H1 (cell line): Measurements from ENCODE around the gene CLIP3. TPM values are rescaled to one million over a fixed set of nuclear protein-coding genes. Genes with fewer than 3 reads are reported as not detected.

Experiments
- CTCF ChIA-PET: fragments of 300-600 bp; sonication (Branson Sonifier 250); formaldehyde crosslinking; loops from one replicate; lab custom pipeline; 2021; ENCODE audit not compliant: partially characterized antibody; lab: Charles Lee
- POLR2A ChIA-PET: fragments of 300-600 bp; sonication (Branson Sonifier 250); formaldehyde crosslinking; loops from one replicate; lab custom pipeline; 2021; ENCODE audit warnings: inconsistent platforms; ENCODE audit not compliant: partially characterized antibody; lab: Charles Lee
- DNase-seq, 2 experiments: peaks; one replicate each; pipeline versions ENCODE4 v3.0.0 to v3.0.0-alpha.2; 2010 to 2022; ENCODE audit warnings: low spot score in 2 of 2, low read depth in 1 of 2, mixed read lengths in 1 of 2
- FAIRE-seq: peaks from 2 replicates; lab custom pipeline; 2011; peaks lifted over from hg19 to GRCh38; lab: Jason Lieb, UNC
- H2AFZ ChIP-seq: 2 replicates; pipeline ENCODE4 v1.8.1; 2012; ENCODE audit warnings: low read length, inconsistent platforms
- H2AK5ac ChIP-seq: 2 replicates; pipeline ENCODE4 v1.6.1; 2013; ENCODE audit warnings: low read depth, low read length
- H2BK120ac ChIP-seq: replicated peaks from 2 replicates; pipeline ENCODE3; 2013; ENCODE audit warnings: low read depth, low read length, inconsistent platforms
- H2BK12ac ChIP-seq: 2 replicates; pipeline ENCODE4 v1.6.1; 2013; ENCODE audit warnings: low read depth, low read length
- H2BK15ac ChIP-seq: 2 replicates; pipeline ENCODE4 v1.6.1; 2013; ENCODE audit warnings: low read length
- H2BK20ac ChIP-seq: 2 replicates; pipeline ENCODE4 v1.6.1; 2013; ENCODE audit warnings: low read length
- H2BK5ac ChIP-seq: 2 replicates; pipeline ENCODE4 v1.6.1; 2013; ENCODE audit warnings: low read depth, low read length
- H3K14ac ChIP-seq: 2 replicates; pipeline ENCODE4 v1.6.1; 2013; ENCODE audit warnings: inconsistent platforms; ENCODE audit not compliant: insufficient read length
- H3K18ac ChIP-seq: 2 replicates; pipeline ENCODE4 v1.6.1; 2013; ENCODE audit warnings: low read length; ENCODE audit errors: extremely low read depth
- H3K23ac ChIP-seq: 2 replicates; pipeline ENCODE4 v1.6.1; 2013; ENCODE audit warnings: inconsistent platforms; ENCODE audit not compliant: insufficient read length
- H3K23me2 ChIP-seq: 2 replicates; pipeline ENCODE4 v1.6.1; 2013; ENCODE audit warnings: low read depth, low read length
- H3K27ac ChIP-seq: 2 replicates; pipeline ENCODE4 v1.6.1; 2011; ENCODE audit warnings: low read depth, low read length, inconsistent platforms
- H3K27me3 ChIP-seq, 4 experiments: replicated peaks in 1 of 4; 1 replicate in 1 of 4; 2 replicates in 3 of 4; pipeline versions ENCODE4 v1.6.1 to v1.8.1; 2011 to 2013; ENCODE audit warnings: low read length in 3 of 4, mild to moderate bottlenecking in 3 of 4, inconsistent platforms in 2 of 4, mixed read lengths in 2 of 4, moderate library complexity in 1 of 4; ENCODE audit not compliant: control insufficient read depth in 3 of 4, insufficient read depth in 3 of 4; ENCODE audit errors: extremely low read depth in 1 of 4
- H3K36me3 ChIP-seq, 4 experiments: 2 replicates each; pipeline versions ENCODE4 v1.6.1 to v1.8.1; 2011 to 2013; ENCODE audit warnings: mild to moderate bottlenecking in 4 of 4, low read length in 3 of 4, moderate library complexity in 2 of 4, control low read depth in 1 of 4, inconsistent platforms in 1 of 4; ENCODE audit not compliant: insufficient read depth in 4 of 4, control insufficient read depth in 2 of 4
- H3K4ac ChIP-seq: replicated peaks from 2 replicates; pipeline ENCODE3; 2013; ENCODE audit warnings: low read length, low read depth, mixed read lengths, inconsistent platforms; ENCODE audit not compliant: insufficient read length
- H3K4me1 ChIP-seq, 4 experiments: replicated peaks in 1 of 4; 1 replicate in 1 of 4; 2 replicates in 3 of 4; pipeline versions ENCODE4 v1.6.1 to v1.8.1; 2011 to 2013; ENCODE audit warnings: low read length in 3 of 4, inconsistent platforms in 2 of 4, mixed read lengths in 1 of 4; ENCODE audit not compliant: insufficient read depth in 4 of 4, control insufficient read depth in 3 of 4
- H3K4me2 ChIP-seq, 2 experiments: 2 replicates each; pipeline versions ENCODE4 v1.6.1 to v1.8.1; 2011 to 2013; ENCODE audit warnings: low read depth in 2 of 2, low read length in 2 of 2, control low read depth in 1 of 2, inconsistent platforms in 1 of 2, mild to moderate bottlenecking in 1 of 2; ENCODE audit not compliant: insufficient read depth in 1 of 2
- H3K4me3 ChIP-seq, 4 experiments: fragments of 200-600, 300-600 bp in 1 of 4; sonication (generic), shearing (Covaris generic), sonication (Bioruptor Twin) in 1 of 4; 2 replicates each; pipeline versions ENCODE4 v1.5.1 to v1.8.1; 2011 to 2016; ENCODE audit warnings: low read length in 4 of 4, low read depth in 3 of 4, control low read depth in 2 of 4, inconsistent platforms in 2 of 4, mild to moderate bottlenecking in 2 of 4, mixed read lengths in 1 of 4, moderate library complexity in 1 of 4; ENCODE audit not compliant: insufficient read depth in 2 of 4; ENCODE audit errors: extremely low read depth in 1 of 4
- H3K56ac ChIP-seq: replicated peaks from 2 replicates; pipeline ENCODE3; 2013; ENCODE audit warnings: low read depth, mild to moderate bottlenecking, mixed read lengths, low read length, inconsistent platforms; ENCODE audit not compliant: insufficient read length
- H3K79me1 ChIP-seq: 2 replicates; pipeline ENCODE4 v1.6.1; 2013; ENCODE audit warnings: low read depth, low read length, control low read depth
- H3K79me2 ChIP-seq, 2 experiments: 2 replicates each; pipeline versions ENCODE4 v1.6.1 to v1.8.1; 2012 to 2013; ENCODE audit warnings: low read length in 2 of 2, mild to moderate bottlenecking in 2 of 2, inconsistent platforms in 1 of 2; ENCODE audit not compliant: insufficient read depth in 2 of 2, control insufficient read depth in 1 of 2
- H3K9ac ChIP-seq, 4 experiments: replicated peaks in 1 of 4; 1 replicate in 1 of 4; 2 replicates in 3 of 4; pipeline versions ENCODE4 v1.6.1 to v1.8.1; 2011 to 2013; ENCODE audit warnings: low read depth in 3 of 4, low read length in 3 of 4, control low read depth in 2 of 4, mild to moderate bottlenecking in 2 of 4, moderate library complexity in 2 of 4, inconsistent platforms in 1 of 4; ENCODE audit errors: extremely low read depth in 1 of 4
- H3K9me3 ChIP-seq, 2 experiments: 2 replicates each; pipeline versions ENCODE4 v1.6.1 to v1.8.1; 2012 to 2013; ENCODE audit warnings: mild to moderate bottlenecking in 2 of 2, moderate library complexity in 2 of 2, control low read depth in 1 of 2, inconsistent platforms in 1 of 2, low read depth in 1 of 2, low read length in 1 of 2, mixed read lengths in 1 of 2; ENCODE audit not compliant: insufficient read depth in 2 of 2
- H4K20me1 ChIP-seq, 2 experiments: replicated peaks in 1 of 2; 2 replicates each; pipeline versions ENCODE3 to v1.8.1; 2011 to 2013; ENCODE audit warnings: inconsistent platforms in 2 of 2, low read length in 2 of 2, mild to moderate bottlenecking in 1 of 2; ENCODE audit not compliant: insufficient read depth in 2 of 2, control insufficient read depth in 1 of 2
- H4K5ac ChIP-seq: 2 replicates; pipeline ENCODE4 v1.6.1; 2013; ENCODE audit warnings: low read length, low read depth, mixed read lengths, inconsistent platforms; ENCODE audit not compliant: insufficient read length
- H4K8ac ChIP-seq: 2 replicates; pipeline ENCODE4 v1.8.0; 2013; ENCODE audit warnings: mild to moderate bottlenecking, moderate library complexity, low read length, inconsistent platforms; ENCODE audit not compliant: insufficient read depth; ENCODE audit errors: extremely low read depth
- H4K91ac ChIP-seq: replicated peaks from 2 replicates; pipeline ENCODE3; 2013; ENCODE audit warnings: low read length, mixed read lengths, inconsistent platforms; ENCODE audit not compliant: insufficient read length
- CHD1 ChIP-seq: IDR thresholded peaks from 2 replicates; pipeline ENCODE4 v1.6.1; 2012; ENCODE audit warnings: low read depth, low read length, improper control_type of control experiment
- EP300 ChIP-seq, 2 experiments: IDR thresholded peaks; 1 replicate in 1 of 2; 2 replicates in 1 of 2; pipeline ENCODE4 v1.6.1; 2011 to 2012; ENCODE audit warnings: low read depth in 2 of 2, low read length in 2 of 2, mild to moderate bottlenecking in 2 of 2, borderline replicate concordance in 1 of 2, inconsistent platforms in 1 of 2, moderate library complexity in 1 of 2
- EZH2 ChIP-seq: fragments of 200-600 bp; sonication (generic); IDR thresholded peaks from 2 replicates; pipeline ENCODE4 v1.7.1; 2012; ENCODE audit warnings: low read depth, mild to moderate bottlenecking, moderate library complexity, low read length, inconsistent platforms; ENCODE audit not compliant: severe bottlenecking
- HDAC2 ChIP-seq, 2 experiments: fragments of 300-600 bp in 1 of 2; sonication (generic) in 1 of 2; IDR thresholded peaks; 2 replicates each; pipeline ENCODE4 v1.6.1; 2011 to 2012; ENCODE audit warnings: low read depth in 2 of 2, low read length in 2 of 2, mild to moderate bottlenecking in 2 of 2, moderate library complexity in 2 of 2, borderline replicate concordance in 1 of 2, inconsistent platforms in 1 of 2
- RNF2 ChIP-seq: fragments of 200-900, 300-1000 bp; sonication (generic); IDR thresholded peaks from 2 replicates; pipeline ENCODE4 v1.7.1; 2016; ENCODE audit warnings: borderline replicate concordance, low read depth, mild to moderate bottlenecking, antibody characterized with exemption, low read length; ENCODE audit not compliant: poor library complexity, severe bottlenecking; ENCODE audit errors: missing control alignments
- SP2 ChIP-seq: IDR thresholded peaks from 2 replicates; pipeline ENCODE4 v1.6.1; 2012; ENCODE audit warnings: mild to moderate bottlenecking, low read length, inconsistent platforms
- SUZ12 ChIP-seq: fragments of 200-600 bp; sonication (generic); IDR thresholded peaks from 2 replicates; pipeline ENCODE4 v1.6.1; 2012; ENCODE audit warnings: mild to moderate bottlenecking, inconsistent platforms, low read length, moderate library complexity, mixed read lengths
- TAF7 ChIP-seq: optimal IDR thresholded peaks from 2 replicates; pipeline ENCODE3; 2011; ENCODE audit warnings: low read depth, mild to moderate bottlenecking, inconsistent platforms, low read length, moderate library complexity, borderline replicate concordance
- TCF12 ChIP-seq: IDR thresholded peaks from 2 replicates; pipeline ENCODE4 v1.6.1; 2011; ENCODE audit warnings: low read depth, mild to moderate bottlenecking, low read length
- YY1 ChIP-seq: IDR thresholded peaks from 2 replicates; pipeline ENCODE4 v1.6.1; 2011; ENCODE audit warnings: low read depth, mild to moderate bottlenecking, low read length
- whole genome bisulfite sequencing, 2 experiments: shearing (Covaris generic) in 1 of 2; methylation state at CpG; one replicate each; pipeline versions ENCODE4 v1.1.6 to v1.1.7; 2013 to 2015; ENCODE audit warnings: low lambda C conversion rate in 2 of 2, mixed read lengths in 2 of 2, inconsistent platforms in 1 of 2, low coverage in 1 of 2, missing lambda C conversion rate in 1 of 2; ENCODE audit not compliant: insufficient replicate concordance in 2 of 2, insufficient coverage in 1 of 2, insufficient read length in 1 of 2; ENCODE audit errors: extremely low coverage in 1 of 2, missing lambda C conversion rate in 1 of 2; 5-methylcytosine and 5-hydroxymethylcytosine counted together
- polyA plus RNA-seq, 7 experiments: library from polyadenylated mRNA; depleted of rRNA in 3 of 7; stranded (reverse) in 5 of 7; unstranded in 2 of 7; fragments of >200 nt in 5 of 7; fragments of 200-250 nt in 2 of 7; gene quantifications; 1 replicate in 5 of 7; 2 replicates in 1 of 7; 4 replicates in 1 of 7; pipeline versions ENCODE4 v1.2.1 to v1.2.3, GENCODE V29; 2011 to 2013; ENCODE audit warnings: missing spikeins in 2 of 7, mixed read lengths in 2 of 7
- total RNA-seq: library from RNA; stranded (reverse); fragmentation: NEBNext Ultra II Directional; extraction: Animal tissue kit (Norgen Biotek cat#: 25700); gene quantifications from 2 replicates; pipeline ENCODE4 v1.2.1, GENCODE V29; 2021

CLIP3 gene
- total and polyA plus RNA-seq, 2 of the 8 experiments (the other 6 are each of a cell fraction or from before 2014, with no cell fraction given): 5.9 to 21.7 TPM

DNA sequence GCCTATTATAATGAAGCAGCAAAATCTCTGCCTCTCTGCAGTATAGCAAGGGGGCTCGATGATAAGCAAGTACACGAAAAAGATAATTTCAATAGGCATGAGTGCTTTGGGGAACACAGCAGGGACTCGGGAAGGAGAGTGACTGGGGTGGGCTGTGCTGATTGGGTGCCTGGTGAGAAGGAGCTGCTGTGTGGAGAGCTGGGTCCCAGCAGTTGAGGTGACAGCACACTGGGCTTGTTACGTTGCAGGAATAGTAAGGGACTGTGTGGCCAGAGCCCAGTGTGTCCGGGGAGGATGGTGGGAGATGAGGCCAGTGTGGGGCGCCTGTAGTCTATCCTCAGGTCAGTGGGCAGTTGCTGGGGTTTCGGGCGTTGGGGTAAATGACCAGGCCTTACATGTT, 39.4 kb upstream of the CLIP3 start:
- Histone ChIP-seq H3K4ac (no peak overlapping the region), H3K9ac (no peak overlapping the region), H3K27me3 (no peaks in the 10 kb centered on the region), H3K27ac (no peak overlapping the region), H3K4me2 (no peak overlapping the region), H2BK5ac (no peak overlapping the region), H3K23me2 (no peaks in the 10 kb centered on the region), H2BK20ac (no peak overlapping the region), H2BK12ac (no peak overlapping the region), H4K5ac (no peak overlapping the region), H4K91ac (no peak overlapping the region), H4K8ac (no peak overlapping the region), H2BK15ac (no peak overlapping the region), H3K56ac (no peak overlapping the region), H2AFZ (no peak overlapping the region), H2BK120ac (no peak overlapping the region), H3K14ac (no peak overlapping the region), H3K36me3 (peaks cover 19 to 59% (median 45%) of the 10 kb centered on the region in 4 experiments), H4K20me1 (peaks cover 3 to 8% of the 10 kb centered on the region in 2 experiments), H2AK5ac (no peak overlapping the region), H3K9me3 (no peaks in the 10 kb centered on the region), H3K79me1 (no peaks in the 10 kb centered on the region; the same call in 1 of the 2 replicates), H3K4me1 (no peaks in the 10 kb centered on the region), H3K4me3 (no peak overlapping the region), H3K79me2 (no peaks in the 10 kb centered on the region), H3K23ac (no peak overlapping the region), H3K18ac (no peak overlapping the region)
- DNase-seq (no peak), FAIRE-seq (no peak)
- 92% methylated on average over 8 of the region's 8 CpGs; no CpG with 5 or more reads in 1 of the 2 experiments for WGBS, 2 experiments
- TF ChIP-seq TAF7 (no peak), HDAC2 (IDR thresholded peaks at IDR 0.05; ENCODE audit: borderline replicate concordance in 1 of 2, low read depth in 2 of 2, low read length in 2 of 2) (no peak), EZH2 (no peak), TCF12 (no peak), RNF2 (no peak), EP300 (IDR thresholded peaks at IDR 0.05; ENCODE audit: borderline replicate concordance in 1 of 2, low read depth in 2 of 2, low read length in 2 of 2) (no peak), SP2 (no peak), SUZ12 (no peak), YY1 (no peak), CHD1 (no peak)
- POLR2A ChIA-PET: interaction anchor here (0.6 to 1.9 kb wide), 5 partner anchors 11 to 32 kb away, joined by 3 to 5 read pairs (median 3); partner anchors contain the start of genes THAP8 and WDR62
- CTCF ChIA-PET: interaction anchor here (2.3 kb wide), 1 partner anchor 11 kb away, joined by 7 read pairs; no protein-coding TSS in a partner anchor
